K562 (cell line): ENCODE data around the gene HS3ST3A1. TPM values are rescaled to one million over a fixed set of nuclear protein-coding genes. Genes with fewer than 3 reads are reported as not detected.

Source experiments
- ATAC-seq: fragments of 200-7000 bp; cut with Tn5 transposase; 3 replicates; pipeline ENCODE4 v1.9.1; 2020; ENCODE audit warnings: moderate library complexity
- BruUV-seq: library from RNA; stranded (reverse); fragments of 400-500 nt; replicated peaks from 2 replicates; lab custom pipeline; 2021; lab: Mats Ljungman, UMichigan
- CTCF ChIA-PET: fragments of 300-600 bp; formaldehyde crosslinking; extraction: SDS; loops from one replicate; lab custom pipeline; 2021; ENCODE audit warnings: low intra/inter-chr PET ratio; lab: Yijun Ruan, JAX
- POLR2A ChIA-PET: fragments of 300-600, 350-650 bp; sonication (Branson Sonifier 250); formaldehyde crosslinking; extraction: SDS; loops from one replicate; lab custom pipeline; 2021; ENCODE audit warnings: antibody characterized with exemption, inconsistent platforms; lab: Yijun Ruan, JAX
- DNase-seq, 4 experiments: peaks; one replicate each; pipeline versions ENCODE4 v3.0.0 to v3.0.0-alpha.2; 2011 to 2018; ENCODE audit warnings: low spot score in 3 of 4, mixed read lengths in 3 of 4; ENCODE audit errors: extremely low read depth in 1 of 4
- FAIRE-seq: peaks from 2 replicates; lab custom pipeline; 2011; peaks lifted over from hg19 to GRCh38; lab: Jason Lieb, UNC
- H2AFZ ChIP-seq: 2 replicates; pipeline ENCODE4 v1.6.0; 2011; ENCODE audit warnings: low read depth, low read length, control low read depth, inconsistent platforms
- H3K27ac ChIP-seq: fragments of 200-600 bp; 3 replicates; pipeline ENCODE4 v1.8.0; 2011; ENCODE audit warnings: low read depth, mild to moderate bottlenecking, control low read depth, inconsistent platforms, low read length, moderate library complexity, mixed read lengths; ENCODE audit errors: extremely low read depth
- H3K27me3 ChIP-seq, 2 experiments: fragments of 300-600 bp in 1 of 2; 2 replicates in 1 of 2; 3 replicates in 1 of 2; pipeline versions ENCODE4 v1.6.0 to v1.8.0; 2011; ENCODE audit warnings: inconsistent platforms in 2 of 2, low read length in 2 of 2, mild to moderate bottlenecking in 1 of 2, mixed read lengths in 1 of 2, moderate library complexity in 1 of 2; ENCODE audit not compliant: control insufficient read depth in 2 of 2, insufficient read depth in 2 of 2
- H3K36me3 ChIP-seq: fragments of 300-600 bp; 3 replicates; pipeline ENCODE4 v1.8.0; 2011; ENCODE audit warnings: mild to moderate bottlenecking, low read length, inconsistent platforms; ENCODE audit not compliant: control insufficient read depth, insufficient read depth
- H3K4me1 ChIP-seq, 2 experiments: fragments of 200-600 bp in 1 of 2; replicated peaks in 1 of 2; 2 replicates in 1 of 2; 3 replicates in 1 of 2; pipeline versions ENCODE4 v1.5.1 to v1.8.0; 2011; ENCODE audit warnings: inconsistent platforms in 2 of 2, low read length in 2 of 2, mild to moderate bottlenecking in 1 of 2, mixed read lengths in 1 of 2, moderate library complexity in 1 of 2; ENCODE audit not compliant: control insufficient read depth in 2 of 2, insufficient read depth in 2 of 2
- H3K4me2 ChIP-seq: 2 replicates; pipeline ENCODE4 v1.6.1; 2011; ENCODE audit warnings: low read length, control low read depth, inconsistent platforms, mixed read lengths; ENCODE audit not compliant: insufficient read depth
- H3K4me3 ChIP-seq: fragments of 200-600 bp; sonication (generic), shearing (Covaris generic); 2 replicates; pipeline ENCODE4 v1.5.1; 2016; ENCODE audit warnings: control low read depth, inconsistent platforms
- H3K79me2 ChIP-seq: fragments of 200-600 bp; 3 replicates; pipeline ENCODE4 v1.8.0; 2011; ENCODE audit warnings: low read length, inconsistent platforms; ENCODE audit not compliant: control insufficient read depth, insufficient read depth
- H3K9ac ChIP-seq, 2 experiments: 2 replicates each; pipeline versions ENCODE4 v1.6.0 to v1.6.1; 2011; ENCODE audit warnings: low read depth in 2 of 2, low read length in 2 of 2, control low read depth in 1 of 2, inconsistent platforms in 1 of 2, mild to moderate bottlenecking in 1 of 2, mixed read lengths in 1 of 2; ENCODE audit not compliant: insufficient read depth in 1 of 2
- H3K9me1 ChIP-seq: one replicate; pipeline ENCODE4 v1.6.0; 2011; ENCODE audit warnings: inconsistent platforms, mild to moderate bottlenecking, low read length, moderate library complexity; ENCODE audit not compliant: control insufficient read depth, insufficient read depth
- H3K9me3 ChIP-seq: replicated peaks from 2 replicates; pipeline ENCODE4 v1.5.1; 2011; ENCODE audit warnings: low read depth, low read length, inconsistent platforms; ENCODE audit not compliant: control insufficient read depth, insufficient read depth
- H4K20me1 ChIP-seq: replicated peaks from 2 replicates; pipeline ENCODE4 v1.6.1; 2011; ENCODE audit warnings: low read length, inconsistent platforms, mixed read lengths; ENCODE audit not compliant: control insufficient read depth, insufficient read depth
- EWSR1 ChIP-seq: fragments of 450-650 bp; IDR thresholded peaks from 2 replicates; pipeline ENCODE4 v1.6.1; 2018; ENCODE audit warnings: borderline replicate concordance, mild to moderate bottlenecking, low read depth, moderate library complexity; ENCODE audit not compliant: partially characterized antibody
- KAT2B ChIP-seq: IDR thresholded peaks from one replicate; pipeline ENCODE4 v1.6.1; 2012; ENCODE audit warnings: low read depth, mild to moderate bottlenecking, control low read depth, inconsistent platforms, low read length, moderate library complexity
- MAFG ChIP-seq: fragments of 450-650 bp; conservative IDR thresholded peaks from 2 replicates; pipeline ENCODE4 v1.6.1; 2016; ENCODE audit warnings: missing genetic modification characterization, missing compliant biosample characterization
- SIN3B ChIP-seq: fragments of 450-650 bp; IDR thresholded peaks from 2 replicates; pipeline ENCODE4 v1.6.1; 2017; ENCODE audit warnings: low read depth, mild to moderate bottlenecking, moderate library complexity
- SNRNP70 ChIP-seq: fragments of 200-400 bp; formaldehyde crosslinking; optimal IDR thresholded peaks from 2 replicates; pipeline ENCODE3; 2017; ENCODE audit warnings: low read depth, low read length
- TBL1XR1 ChIP-seq, 2 experiments: IDR thresholded peaks; 2 replicates each; pipeline ENCODE4 v1.6.1; 2012; ENCODE audit warnings: improper control_type of control experiment in 2 of 2, low read length in 2 of 2, mild to moderate bottlenecking in 1 of 2
- TBP ChIP-seq: optimal IDR thresholded peaks from 2 replicates; pipeline ENCODE3; 2011; ENCODE audit warnings: low read depth, low read length, improper control_type of control experiment
- ZNF324 ChIP-seq: fragments of 250-450 bp; sonication (Bioruptor Pico); IDR thresholded peaks from 2 replicates; pipeline ENCODE4 v1.4.0; 2020; ENCODE audit warnings: mild to moderate bottlenecking
- ZNF561 ChIP-seq: fragments of 450-650 bp; formaldehyde crosslinking; conservative IDR thresholded peaks from 2 replicates; pipeline ENCODE4 v1.4.0; 2020; ENCODE audit warnings: mild to moderate bottlenecking, moderate library complexity
- ZNF584 ChIP-seq: fragments of 200-800 bp; sonication (Bioruptor generic); IDR thresholded peaks from 2 replicates; pipeline ENCODE4 v1.6.1; 2016; ENCODE audit warnings: low read depth, mild to moderate bottlenecking, missing genetic modification characterization, missing compliant biosample characterization
- ZNF644 ChIP-seq: fragments of 200-800 bp; sonication (Bioruptor generic); IDR thresholded peaks from 2 replicates; pipeline ENCODE4 v1.6.1; 2016; ENCODE audit warnings: low read depth, missing genetic modification characterization, missing compliant biosample characterization
- ZNF830 ChIP-seq: fragments of 250-450 bp; sonication (Bioruptor Pico); IDR thresholded peaks from 2 replicates; pipeline ENCODE4 v1.5.0; 2021; ENCODE audit warnings: mild to moderate bottlenecking
- WGBS: fragments of 100-300 bp; shearing (Covaris generic); methylation state at CpG from one replicate; pipeline ENCODE4 v1.1.6; 2016; ENCODE audit warnings: low coverage, mixed read lengths; ENCODE audit not compliant: insufficient coverage; ENCODE audit errors: missing lambda C conversion rate; 5-methylcytosine and 5-hydroxymethylcytosine counted together
- in situ Hi-C: fragments of 300-500 bp; cut with MboI; formaldehyde crosslinking; loops from 4 replicates; pipeline ENCODE4 v1.15.0; 2018; ENCODE audit warnings: inconsistent platforms, mixed read lengths
- intact Hi-C: fragments of 100-400 bp; cut with micrococcal nuclease; formaldehyde crosslinking; loops from 2 replicates; pipeline ENCODE4 v1.14.2; 2022
- polyA plus RNA-seq, 8 experiments: library from polyadenylated mRNA; depleted of rRNA in 4 of 8; stranded (reverse) in 5 of 8; unstranded in 3 of 8; fragments of >200 nt; fragmentation: Nextera tagmentation in 2 of 8; fragmentation: Illumina TruSeq in 1 of 8; extraction: Ambion mirVana in 2 of 8; extraction: Trizol in 1 of 8; gene quantifications; 2 replicates each; pipeline versions ENCODE4 v1.2.1 to v1.2.3, GENCODE V29; 2011 to 2014; ENCODE audit warnings: inconsistent platforms in 1 of 8, missing spikeins in 1 of 8
- total RNA-seq, 7 experiments: library from RNA; depleted of rRNA in 6 of 7; stranded (reverse); fragments of >200 nt in 6 of 7; fragmentation: Illumina TruSeq in 2 of 7; extraction: Trizol in 2 of 7; gene quantifications; 2 replicates each; pipeline versions ENCODE4 v1.2.1 to v1.2.3, GENCODE V29; 2011 to 2021; ENCODE audit warnings: low replicate concordance in 1 of 7
- TF ChIP-seq, protein P1 (sequence below): fragments of 250-450 bp; sonication (Bioruptor Pico); IDR thresholded peaks from 2 replicates; pipeline ENCODE4 v1.8.0; 2021; ENCODE audit warnings: mild to moderate bottlenecking, moderate library complexity
- TF ChIP-seq, protein P2 (sequence below): fragments of 250-450 bp; sonication (Bioruptor Pico); IDR thresholded peaks from 2 replicates; pipeline ENCODE4 v1.4.0; 2020; ENCODE audit warnings: mild to moderate bottlenecking, moderate library complexity, borderline replicate concordance
- TF ChIP-seq, protein P3 (sequence below): fragments of 250-450 bp; sonication (Bioruptor Pico); IDR thresholded peaks from 2 replicates; pipeline ENCODE4 v1.9.0; 2021; ENCODE audit warnings: mild to moderate bottlenecking, inconsistent platforms

HS3ST3A1 gene
- total and polyA plus RNA-seq, 9 of the 15 experiments (the other 6 are each of a cell fraction or from before 2014, with no cell fraction given) = 0.25 to 14.8 (median 2.3) TPM

DNA sequence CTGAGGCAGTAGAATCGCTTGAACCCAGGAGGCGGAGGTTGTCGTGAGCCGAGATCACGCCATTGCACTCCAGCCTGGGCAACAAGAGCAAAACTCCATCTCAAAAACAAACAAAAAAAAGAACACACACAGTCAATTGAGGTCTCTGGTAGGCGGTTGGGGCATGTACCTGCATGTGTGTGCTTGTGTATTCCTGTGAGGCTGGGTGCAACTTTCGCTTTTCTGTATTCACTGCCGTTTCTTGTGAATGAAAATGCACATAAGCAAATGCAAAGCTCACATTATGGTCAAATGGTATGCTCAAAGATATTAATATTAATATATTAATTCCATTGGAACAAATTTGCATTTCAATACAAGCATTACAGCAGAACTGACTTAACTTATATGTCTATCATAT, 20.9 kb downstream of the HS3ST3A1 start:
- H3K4me2 ChIP-seq = no peak overlapping the region
- no peaks in the 10 kb centered on the region for H3K27me3 ChIP-seq
- no peak overlapping the region for H3K9ac ChIP-seq
- H3K27ac ChIP-seq = no peak overlapping the region
- no peak overlapping the region for H2AFZ ChIP-seq
- H3K4me1 ChIP-seq = peaks cover 0 to 4% of the 10 kb centered on the region in 2 experiments; a peak in 3 of 5 replicates
- no peak for DNase-seq
- no peaks in the 10 kb centered on the region for H3K9me3 ChIP-seq
- no peaks in the 10 kb centered on the region for H3K9me1 ChIP-seq
- no peak for FAIRE-seq
- WGBS = 94% methylated on average over 5 of the region's 8 CpGs
- ATAC-seq = no peak
- H3K36me3 ChIP-seq = no peaks in the 10 kb centered on the region
- no peak overlapping the region for H3K4me3 ChIP-seq
- intact Hi-C loops (no loop called here), in situ Hi-C loops (no loop called here)
- ChIA-PET POLR2A (interaction anchor here (0.8 kb wide), 1 partner anchor 12 kb away, joined by 3 read pairs; no protein-coding TSS in a partner anchor), CTCF (no interaction called here)
- peaks cover 35% of the 10 kb centered on the region for H3K79me2 ChIP-seq
- H4K20me1 ChIP-seq = no peaks in the 10 kb centered on the region
- no TSS peak for BruUV-seq
- TF ChIP-seq ZNF324 (CRISPR knock-in tag) (no peak), SNRNP70 (no peak), TBL1XR1 (IDR thresholded peaks at IDR 0.05; ENCODE audit: low read length in 2 of 2) (no peak), KAT2B (no peak), EWSR1 (no peak), TBP (no peak), SIN3B (no peak), ZNF584 (CRISPR knock-in tag) (no peak), ZNF561 (CRISPR knock-in tag) (no peak), ZNF644 (tag) (no peak), ZNF830 (CRISPR knock-in tag) (no peak), MAFG (tag) (no peak)
- TF ChIP-seq, protein P1, sequence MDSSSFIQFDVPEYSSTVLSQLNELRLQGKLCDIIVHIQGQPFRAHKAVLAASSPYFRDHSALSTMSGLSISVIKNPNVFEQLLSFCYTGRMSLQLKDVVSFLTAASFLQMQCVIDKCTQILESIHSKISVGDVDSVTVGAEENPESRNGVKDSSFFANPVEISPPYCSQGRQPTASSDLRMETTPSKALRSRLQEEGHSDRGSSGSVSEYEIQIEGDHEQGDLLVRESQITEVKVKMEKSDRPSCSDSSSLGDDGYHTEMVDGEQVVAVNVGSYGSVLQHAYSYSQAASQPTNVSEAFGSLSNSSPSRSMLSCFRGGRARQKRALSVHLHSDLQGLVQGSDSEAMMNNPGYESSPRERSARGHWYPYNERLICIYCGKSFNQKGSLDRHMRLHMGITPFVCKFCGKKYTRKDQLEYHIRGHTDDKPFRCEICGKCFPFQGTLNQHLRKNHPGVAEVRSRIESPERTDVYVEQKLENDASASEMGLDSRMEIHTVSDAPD = no peak
- TF ChIP-seq, protein P2, sequence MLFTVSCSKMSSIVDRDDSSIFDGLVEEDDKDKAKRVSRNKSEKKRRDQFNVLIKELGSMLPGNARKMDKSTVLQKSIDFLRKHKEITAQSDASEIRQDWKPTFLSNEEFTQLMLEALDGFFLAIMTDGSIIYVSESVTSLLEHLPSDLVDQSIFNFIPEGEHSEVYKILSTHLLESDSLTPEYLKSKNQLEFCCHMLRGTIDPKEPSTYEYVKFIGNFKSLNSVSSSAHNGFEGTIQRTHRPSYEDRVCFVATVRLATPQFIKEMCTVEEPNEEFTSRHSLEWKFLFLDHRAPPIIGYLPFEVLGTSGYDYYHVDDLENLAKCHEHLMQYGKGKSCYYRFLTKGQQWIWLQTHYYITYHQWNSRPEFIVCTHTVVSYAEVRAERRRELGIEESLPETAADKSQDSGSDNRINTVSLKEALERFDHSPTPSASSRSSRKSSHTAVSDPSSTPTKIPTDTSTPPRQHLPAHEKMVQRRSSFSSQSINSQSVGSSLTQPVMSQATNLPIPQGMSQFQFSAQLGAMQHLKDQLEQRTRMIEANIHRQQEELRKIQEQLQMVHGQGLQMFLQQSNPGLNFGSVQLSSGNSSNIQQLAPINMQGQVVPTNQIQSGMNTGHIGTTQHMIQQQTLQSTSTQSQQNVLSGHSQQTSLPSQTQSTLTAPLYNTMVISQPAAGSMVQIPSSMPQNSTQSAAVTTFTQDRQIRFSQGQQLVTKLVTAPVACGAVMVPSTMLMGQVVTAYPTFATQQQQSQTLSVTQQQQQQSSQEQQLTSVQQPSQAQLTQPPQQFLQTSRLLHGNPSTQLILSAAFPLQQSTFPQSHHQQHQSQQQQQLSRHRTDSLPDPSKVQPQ (CRISPR knock-in tag) = no peak
- TF ChIP-seq, protein P3, sequence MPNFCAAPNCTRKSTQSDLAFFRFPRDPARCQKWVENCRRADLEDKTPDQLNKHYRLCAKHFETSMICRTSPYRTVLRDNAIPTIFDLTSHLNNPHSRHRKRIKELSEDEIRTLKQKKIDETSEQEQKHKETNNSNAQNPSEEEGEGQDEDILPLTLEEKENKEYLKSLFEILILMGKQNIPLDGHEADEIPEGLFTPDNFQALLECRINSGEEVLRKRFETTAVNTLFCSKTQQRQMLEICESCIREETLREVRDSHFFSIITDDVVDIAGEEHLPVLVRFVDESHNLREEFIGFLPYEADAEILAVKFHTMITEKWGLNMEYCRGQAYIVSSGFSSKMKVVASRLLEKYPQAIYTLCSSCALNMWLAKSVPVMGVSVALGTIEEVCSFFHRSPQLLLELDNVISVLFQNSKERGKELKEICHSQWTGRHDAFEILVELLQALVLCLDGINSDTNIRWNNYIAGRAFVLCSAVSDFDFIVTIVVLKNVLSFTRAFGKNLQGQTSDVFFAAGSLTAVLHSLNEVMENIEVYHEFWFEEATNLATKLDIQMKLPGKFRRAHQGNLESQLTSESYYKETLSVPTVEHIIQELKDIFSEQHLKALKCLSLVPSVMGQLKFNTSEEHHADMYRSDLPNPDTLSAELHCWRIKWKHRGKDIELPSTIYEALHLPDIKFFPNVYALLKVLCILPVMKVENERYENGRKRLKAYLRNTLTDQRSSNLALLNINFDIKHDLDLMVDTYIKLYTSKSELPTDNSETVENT (CRISPR knock-in tag) = no peak
